Left colon (tissue), 2 donors: ENCODE data around the gene TMC5. TPM values are rescaled to one million over a fixed set of nuclear protein-coding genes. Genes with fewer than 3 reads are reported as not detected.
"Not testable (repeated sequence)": the region's sequence is repeated elsewhere in the genome, so short reads cannot be mapped to it uniquely, and the experiment has no call there.

Source experiments
- ATAC-seq: fragments of 200-7000 bp; cut with Tn5 transposase; one replicate; pipeline ENCODE4 v1.9.1; 2020; ENCODE audit warnings: mild to moderate bottlenecking, moderate library complexity
- DNase-seq, 2 donors: peaks; one replicate each; pipeline ENCODE4 v3.0.0-alpha.2; 2020
- intact Hi-C, 2 donors: fragments of 100-400 bp; cut with DNase I in 1 of 2; cut with micrococcal nuclease in 1 of 2; formaldehyde crosslinking; loops; one replicate each; pipeline versions ENCODE4 v1.11.2 to v1.14.0; 2022; cut with DNase I, micrococcal nuclease
- total RNA-seq, 2 donors: library from RNA; stranded (reverse); fragmentation: NEBNext Ultra II Directional; extraction: Animal tissue kit (Norgen Biotek cat#: 25700); gene quantifications; one replicate each; pipeline ENCODE4 v1.2.1, GENCODE V29; 2021
- donor health status: DM: no; HTN: no; CAD: no.
- donor health status: DM: yes; HTN: yes; CAD: no.

TMC5 gene
- total RNA-seq, 2 donors from 2014 or later, result 91.2 to 225 TPM

- no peak for DNase-seq
- intact Hi-C loops, result no loop called here
- ATAC-seq, result no peak
Measured at GRCh38 chr16:19522760-19523159, 105.1 kb downstream of the TMC5 start.

DNA sequence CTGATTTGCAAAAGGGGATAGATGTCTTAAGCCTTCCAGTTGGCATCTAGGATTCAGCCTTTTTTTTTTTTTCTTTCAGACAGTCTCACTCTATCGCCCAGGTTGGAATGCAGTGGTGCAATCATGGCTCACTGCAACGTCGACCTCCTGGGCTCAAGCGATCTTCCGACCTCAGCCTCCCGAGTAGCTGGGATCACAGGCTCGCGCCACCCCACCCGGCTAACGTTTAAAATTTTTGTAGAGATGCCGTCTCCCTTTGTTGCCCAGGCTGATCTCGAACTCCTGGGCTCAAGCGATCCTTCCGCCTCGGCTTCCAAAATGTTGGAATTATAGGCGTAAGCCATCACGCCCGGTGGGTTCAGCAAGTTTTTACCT is 105.5 kb downstream of the TMC5 start:
- DNase-seq (peak in 1 of 2 donors; percentile 43), ATAC-seq (no peak)
- intact Hi-C loops, result no loop called here

GRCh38 chr16:19523559-19524355 is 106.1 kb downstream of the TMC5 start, which contains the start of gene CCP110:
Gene CCP110, plus strand, starts transcription at chr16:19523942. Its CDS starts 3,940 bp downstream, at chr16:19527882.
- peak; percentile 73 for ATAC-seq
- intact Hi-C loops, result no loop called here
- DNase-seq, result peak; percentile 97 to 98

DNA sequence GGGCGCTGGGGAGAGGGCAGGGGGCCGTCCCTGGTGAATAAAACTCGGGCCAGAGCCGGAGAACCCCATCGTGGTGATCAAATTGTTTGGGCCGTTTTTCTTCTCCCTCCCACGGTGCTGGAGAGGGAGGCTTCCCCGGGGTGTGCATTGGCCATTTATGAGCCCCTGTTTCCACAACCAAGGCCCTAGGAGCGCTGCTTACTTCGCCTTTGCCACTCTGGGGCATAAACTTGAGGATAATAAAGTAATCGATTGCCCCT is 106.6 kb downstream of the TMC5 start:
- no peak for DNase-seq
- intact Hi-C loops, result no loop called here
- ATAC-seq, result no peak

- intact Hi-C loops, result no loop called here
- DNase-seq (no peak), ATAC-seq (no peak)
Measured at GRCh38 chr16:19524616-19525384, 107.1 kb downstream of the TMC5 start.

DNA sequence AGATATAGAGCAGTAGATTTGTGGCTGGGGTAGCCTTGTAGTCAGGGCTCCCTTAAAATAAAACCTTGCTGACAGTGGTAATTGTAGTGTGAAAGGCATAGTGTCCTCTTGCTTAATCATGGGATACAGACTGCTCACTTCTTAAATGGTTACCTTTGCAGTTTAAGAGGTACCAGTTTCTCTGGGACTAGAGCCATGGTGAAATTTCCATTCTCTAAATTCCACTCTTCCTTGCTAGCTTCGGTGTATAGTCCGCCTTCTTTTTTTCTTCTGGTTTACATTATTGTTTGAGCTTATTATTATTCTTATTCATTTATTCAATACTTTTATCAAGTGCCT is 107.7 kb downstream of the TMC5 start:
- intact Hi-C loops, result no loop called here
- no peak for ATAC-seq
- no peak for DNase-seq

DNA sequence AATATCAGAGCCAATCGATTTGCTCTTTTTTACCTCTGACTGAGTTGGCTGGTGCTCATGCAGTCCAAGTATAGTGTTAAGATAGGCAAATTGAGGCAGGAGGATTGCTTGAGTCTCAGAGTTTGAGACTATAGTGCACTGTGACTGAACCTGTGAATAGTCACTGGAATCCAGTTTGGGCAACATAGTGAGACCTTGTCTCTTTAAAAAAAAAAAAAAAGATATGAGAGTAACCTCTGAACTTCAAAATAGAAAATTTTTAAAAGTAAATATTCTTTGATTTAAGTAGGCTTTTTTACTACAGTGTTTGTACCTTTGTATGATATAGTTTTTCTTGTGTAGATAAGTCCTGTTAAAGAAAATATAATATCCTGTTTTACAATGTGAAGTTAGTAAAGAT is 109.5 kb downstream of the TMC5 start:
- DNase-seq (no peak), ATAC-seq (no peak)
- intact Hi-C loops, result no loop called here

DNA sequence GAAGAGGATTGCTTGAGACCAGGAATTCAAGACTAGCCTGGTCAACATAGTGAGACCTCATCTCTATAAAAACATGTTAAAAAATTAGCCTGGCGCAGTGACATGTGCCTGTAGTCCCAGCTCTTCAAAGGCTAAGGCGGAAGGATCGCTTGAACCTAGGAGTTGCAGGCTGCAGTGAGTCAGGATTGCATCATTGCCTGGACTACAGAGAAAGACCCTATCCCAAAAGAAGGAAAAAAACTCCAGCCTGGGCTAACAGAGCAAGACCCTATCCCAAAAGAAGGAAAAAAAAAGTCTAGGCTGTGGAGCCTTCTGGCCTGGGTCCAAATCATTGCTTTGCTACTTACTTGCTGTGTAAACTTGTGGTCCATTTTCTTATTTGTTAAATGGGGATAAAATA is 111.0 kb downstream of the TMC5 start:
- ATAC-seq, result no peak
- no peak for DNase-seq
- intact Hi-C loops, result no loop called here

- ATAC-seq, result no peak
- intact Hi-C loops, result no loop called here
- DNase-seq, result no peak
Measured at GRCh38 chr16:19532601-19533000, 114.9 kb downstream of the TMC5 start.

- DNase-seq, result no peak
- no peak for ATAC-seq
- intact Hi-C loops, result no loop called here
Measured at GRCh38 chr16:19540241-19540970, 122.7 kb downstream of the TMC5 start.

- DNase-seq (no peak), ATAC-seq (peak; percentile 86)
- intact Hi-C loops, result no loop called here
Measured at GRCh38 chr16:19542138-19542821, 124.6 kb downstream of the TMC5 start.

GRCh38 chr16:19543278-19543996 is 125.8 kb downstream of the TMC5 start:
- intact Hi-C loops, DNase-seq, ATAC-seq: not testable (repeated sequence)

DNA sequence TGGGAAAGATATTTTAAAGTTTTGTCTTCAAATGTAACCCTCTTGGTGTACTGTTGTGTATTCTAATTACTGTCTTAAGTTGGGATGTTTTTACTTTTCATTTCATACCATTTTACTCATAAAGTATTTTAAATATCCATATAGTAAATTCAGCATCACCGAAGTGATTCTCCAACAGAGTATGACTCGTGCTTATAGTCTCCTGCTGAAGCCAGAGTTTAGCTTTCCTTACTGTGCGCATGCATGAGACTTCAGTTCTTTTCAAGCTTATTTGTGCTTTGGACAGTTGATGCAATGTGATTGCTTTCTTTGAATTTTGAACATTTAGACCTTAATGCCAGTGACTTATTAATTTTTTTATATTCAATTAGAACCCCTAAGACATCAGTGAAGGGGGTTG is 130.5 kb downstream of the TMC5 start:
- DNase-seq, result no peak
- ATAC-seq, result no peak
- intact Hi-C loops, result no loop called here

Other genes starting within 250 kb of the TMC5 start
- 1 to 10 TPM; 8.4 to 9.1 TPM for gene SYT17, start 249.6 kb upstream of the TMC5 start, total RNA-seq
- gene CLEC19A, start 132.2 kb upstream of the TMC5 start, total RNA-seq, result not detected
- gene GDE1, start 104.2 kb downstream of the TMC5 start, total RNA-seq, result 100 to 1,000 TPM; 116 to 126 TPM
- 1 to 10 TPM; 9.0 to 9.9 TPM for gene CCP110, start 106.1 kb downstream of the TMC5 start, total RNA-seq
- 10 to 100 TPM; 51.1 to 53.0 TPM for gene VPS35L, start 137.8 kb downstream of the TMC5 start, total RNA-seq